Fibroblast of peridontal ligament (primary cell): ENCODE results near the gene TEX53.

Source experiments
- DNase-seq: peaks from one replicate; pipeline ENCODE4 v3.0.0-alpha.2; 2010; ENCODE audit errors: extremely low read depth

Gene TEX53

DNA sequence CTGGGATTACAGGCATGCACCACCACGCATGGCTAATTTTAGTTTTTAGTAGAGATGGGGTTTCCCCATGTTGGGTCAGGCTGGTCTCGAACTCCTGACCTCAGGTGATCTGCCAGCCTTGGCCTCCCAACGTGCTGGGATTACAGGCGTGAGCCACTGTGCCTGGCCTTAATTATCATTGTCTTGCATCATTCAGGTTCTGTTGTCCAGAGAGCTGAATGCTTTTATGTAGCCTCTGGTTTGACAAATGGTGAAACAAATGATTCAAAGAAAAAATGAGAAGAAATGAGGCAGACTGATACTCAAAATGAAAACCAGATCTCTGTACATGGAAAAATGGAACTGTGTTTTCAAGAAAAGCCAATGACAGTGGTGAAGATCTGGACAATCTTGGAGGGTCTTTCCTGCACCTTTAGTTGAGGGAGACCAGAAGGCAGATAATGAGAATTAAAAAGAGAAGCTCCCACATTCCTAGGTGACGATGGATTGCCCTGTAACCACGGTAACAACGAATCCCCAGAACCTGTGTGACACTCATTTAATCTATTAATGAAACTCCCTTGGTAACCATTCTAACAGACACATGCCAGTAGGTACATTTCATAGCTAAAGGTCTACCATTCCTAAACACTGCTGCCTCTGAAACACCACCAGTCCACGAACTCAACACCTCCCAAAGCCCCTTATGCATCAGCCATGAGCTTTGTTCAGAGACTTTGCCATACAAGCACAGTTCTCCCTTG lies 22.8 kb upstream of the TEX53 start:
- DNase-seq = no peak

DNA sequence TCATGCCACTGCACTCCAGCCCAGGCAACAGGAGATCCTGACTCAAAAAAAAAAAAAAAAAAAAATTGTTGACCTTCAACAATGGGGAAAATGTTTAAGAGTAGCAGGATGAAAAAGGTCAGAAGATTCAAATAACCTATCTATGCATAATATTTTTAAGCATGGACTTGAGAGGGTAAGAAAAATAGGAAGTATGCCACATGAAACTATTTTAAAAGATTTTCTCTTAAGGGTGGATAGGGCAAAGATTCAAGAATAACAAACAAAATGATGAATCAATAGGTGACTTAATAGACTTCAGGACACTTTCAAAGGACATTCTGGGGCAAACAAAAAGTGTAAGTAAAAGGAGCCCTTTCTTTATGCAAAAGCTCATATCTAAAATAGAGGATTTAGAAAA lies 21.2 kb upstream of the TEX53 start:
- DNase-seq = no peak

DNA sequence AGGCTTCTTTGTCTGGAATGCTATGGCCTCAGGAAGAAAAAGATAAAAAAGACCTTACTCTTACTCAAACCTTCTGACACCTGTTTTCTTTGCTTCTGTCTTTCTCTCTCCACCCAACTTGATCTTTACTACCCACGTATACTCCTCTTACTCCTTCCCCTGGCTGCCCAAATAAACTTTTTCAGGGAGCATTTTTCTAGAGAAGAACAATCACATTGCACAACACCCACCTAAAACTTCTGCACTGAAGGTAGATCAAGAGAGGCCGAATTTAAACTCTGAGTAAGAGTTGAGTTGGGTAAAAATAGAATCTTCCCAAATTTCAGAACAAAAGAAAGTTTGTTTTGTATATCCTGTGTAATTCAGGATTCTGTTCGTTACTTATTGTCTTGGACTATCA lies 20.5 kb upstream of the TEX53 start:
- no peak for DNase-seq

DNA sequence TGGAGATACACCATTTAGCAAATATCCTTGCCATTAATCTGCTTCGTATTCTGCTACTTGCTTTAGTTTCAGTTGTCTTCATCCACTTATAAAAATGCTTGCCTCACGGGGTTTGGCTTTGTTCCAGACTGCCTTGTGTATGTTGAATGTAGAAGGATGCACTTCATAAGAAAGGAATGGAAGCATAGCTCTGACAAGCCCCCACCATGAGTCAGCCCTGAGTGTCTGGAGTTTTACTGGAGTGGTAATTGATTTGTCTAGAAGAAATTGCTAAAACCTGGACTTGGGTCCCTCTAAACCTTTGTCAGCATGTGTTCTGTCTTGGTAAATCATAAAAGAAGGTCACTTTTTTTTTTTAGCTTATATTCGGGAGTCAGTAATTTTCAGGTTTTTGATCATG lies 19.8 kb upstream of the TEX53 start:
- DNase-seq = peak; percentile 100

DNA sequence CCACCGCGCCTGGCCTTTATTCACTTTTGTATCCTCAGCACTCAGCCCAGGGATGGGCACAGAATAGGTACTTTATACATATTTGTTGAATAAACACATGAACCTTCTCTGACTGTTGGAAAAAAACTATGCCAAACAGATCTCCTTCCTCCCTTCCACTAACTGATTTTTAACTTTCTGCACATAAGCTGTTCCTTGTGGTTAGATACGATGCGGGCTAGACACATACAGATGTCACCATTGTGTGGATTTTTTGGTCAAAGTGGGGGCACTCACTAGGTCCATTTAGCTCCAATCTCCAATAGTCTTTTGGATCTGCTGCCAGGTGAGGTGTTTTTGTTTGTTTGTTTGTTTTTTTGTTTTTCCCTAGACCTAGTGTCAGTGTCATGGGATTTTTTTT lies 19.3 kb upstream of the TEX53 start:
- no peak for DNase-seq

DNA sequence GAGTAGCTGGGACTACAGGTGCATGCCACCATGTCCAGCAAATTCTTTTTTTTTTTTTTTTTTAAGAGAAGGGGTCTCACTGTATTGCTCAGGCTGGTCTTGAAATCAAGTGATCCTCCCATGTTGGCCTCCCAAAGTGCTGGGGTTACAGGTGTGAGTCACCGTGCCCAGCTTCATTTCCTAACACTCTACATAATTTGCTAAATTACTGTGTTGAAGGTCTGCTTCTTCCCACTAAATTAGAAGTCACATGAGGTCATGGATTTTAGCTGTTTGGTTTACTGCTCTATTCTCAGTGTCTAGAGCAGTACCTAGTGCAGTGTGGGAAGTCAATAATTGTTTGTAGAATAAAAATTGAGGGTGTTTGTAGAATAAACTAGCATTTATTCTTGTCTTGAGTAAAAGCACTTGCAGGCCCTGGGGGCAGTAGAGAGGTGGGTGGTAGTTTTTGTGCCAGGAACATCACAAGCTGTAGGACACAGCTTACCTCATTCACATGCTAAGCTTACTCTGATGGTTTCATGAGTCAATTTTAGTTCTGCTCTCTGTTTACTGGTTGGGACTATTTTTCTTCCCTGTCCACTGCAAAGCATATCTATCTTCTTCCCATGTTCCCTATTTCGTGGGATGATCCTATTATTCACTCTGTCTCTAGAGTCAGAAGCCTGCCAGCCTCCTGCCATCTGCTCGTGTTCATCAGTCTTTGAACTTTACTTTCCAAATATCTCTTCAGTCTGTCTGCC lies 17.4 kb upstream of the TEX53 start:
- DNase-seq = no peak

DNA sequence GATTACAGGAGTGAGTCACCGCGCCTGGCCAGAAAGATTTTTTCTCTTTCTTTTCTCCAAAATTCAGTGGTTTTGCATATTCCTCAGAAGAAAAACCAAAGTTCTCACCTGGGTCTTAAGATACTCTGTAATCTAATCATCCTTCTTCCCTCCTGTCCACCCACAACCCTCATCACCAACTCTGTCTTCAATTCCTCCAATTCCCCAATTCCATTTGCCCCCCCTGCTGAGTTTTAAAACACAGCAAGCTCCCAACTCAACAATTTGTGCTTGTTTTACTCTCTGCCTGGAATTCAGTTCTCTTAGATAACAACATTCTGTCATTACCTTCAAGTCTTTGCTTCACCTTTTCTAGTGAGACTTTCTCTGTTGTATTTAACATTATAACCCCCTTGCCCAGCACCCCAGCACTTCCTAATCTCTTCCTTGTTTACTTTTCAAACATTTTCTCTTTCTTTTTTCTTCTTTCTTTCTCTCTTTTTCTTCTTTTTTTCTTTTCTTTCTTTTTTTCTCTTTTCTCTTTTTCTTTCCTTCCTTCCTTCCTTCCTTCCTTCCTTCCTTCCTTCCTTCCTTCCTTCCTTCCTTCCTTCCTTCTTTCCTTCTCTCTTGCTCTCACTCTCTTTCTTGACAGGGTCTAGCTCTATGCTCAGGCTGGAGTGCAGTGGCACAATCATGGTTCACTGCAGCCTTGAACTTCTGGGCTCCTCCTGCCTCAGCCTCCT lies 16.6 kb upstream of the TEX53 start:
- DNase-seq = no peak

DNA sequence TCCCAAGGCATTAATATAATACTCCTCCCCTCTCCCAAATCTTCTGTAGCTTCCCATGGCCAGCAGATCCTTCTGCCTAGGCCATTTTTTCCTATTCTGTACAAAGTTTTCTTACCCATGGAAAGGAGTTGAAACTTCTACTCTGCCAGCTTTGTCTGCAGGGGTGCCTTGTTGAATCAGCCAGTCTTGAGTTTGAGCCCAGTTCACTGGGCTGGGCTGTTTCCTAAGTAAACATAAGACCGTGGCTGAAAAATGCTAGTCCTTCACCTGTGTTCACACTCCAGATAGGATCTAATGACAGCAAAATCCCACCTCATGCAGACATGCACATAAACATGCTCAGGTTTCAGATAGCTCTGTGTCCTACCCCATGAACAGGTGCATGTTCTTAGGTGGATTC lies 14.0 kb upstream of the TEX53 start:
- no peak for DNase-seq

DNA sequence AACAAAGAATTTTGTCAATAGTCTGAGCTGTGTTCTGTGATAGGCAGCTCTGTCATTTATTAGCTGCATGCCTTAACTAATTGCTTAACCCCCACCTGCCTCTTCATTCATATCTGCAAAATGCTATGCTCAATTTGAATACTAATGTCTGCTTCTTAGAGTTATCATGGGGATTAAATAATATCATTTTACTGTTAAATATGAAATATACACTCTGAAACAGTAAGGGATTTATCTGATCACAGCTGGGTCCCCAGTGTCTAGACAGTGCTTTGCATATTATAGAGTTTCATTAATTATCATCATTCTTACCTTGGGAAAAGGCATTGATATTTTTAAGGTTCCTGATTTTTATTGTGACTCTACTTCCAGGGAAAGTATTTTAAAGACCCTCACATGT lies 12.4 kb upstream of the TEX53 start:
- DNase-seq = no peak

DNA sequence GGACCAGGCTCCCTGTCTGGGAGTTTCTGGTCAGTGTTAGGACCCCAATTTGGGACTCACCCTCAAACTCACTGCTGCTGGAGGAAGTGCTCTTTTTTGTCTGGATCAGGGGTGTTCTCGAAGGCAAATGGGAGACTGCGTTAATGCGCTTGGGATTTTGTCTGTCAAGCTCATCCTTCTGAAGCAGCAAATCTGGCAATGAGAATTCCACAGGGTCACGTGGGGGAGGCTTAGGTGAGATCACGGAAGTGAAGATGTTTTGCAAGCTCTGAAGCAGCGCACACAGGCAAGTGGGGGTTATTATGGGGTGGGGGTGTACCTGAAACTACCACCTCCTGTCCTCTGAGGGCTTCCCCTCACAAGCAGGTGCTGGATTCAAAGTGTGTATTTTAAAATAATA lies 10.5 kb upstream of the TEX53 start:
- DNase-seq = no peak

DNA sequence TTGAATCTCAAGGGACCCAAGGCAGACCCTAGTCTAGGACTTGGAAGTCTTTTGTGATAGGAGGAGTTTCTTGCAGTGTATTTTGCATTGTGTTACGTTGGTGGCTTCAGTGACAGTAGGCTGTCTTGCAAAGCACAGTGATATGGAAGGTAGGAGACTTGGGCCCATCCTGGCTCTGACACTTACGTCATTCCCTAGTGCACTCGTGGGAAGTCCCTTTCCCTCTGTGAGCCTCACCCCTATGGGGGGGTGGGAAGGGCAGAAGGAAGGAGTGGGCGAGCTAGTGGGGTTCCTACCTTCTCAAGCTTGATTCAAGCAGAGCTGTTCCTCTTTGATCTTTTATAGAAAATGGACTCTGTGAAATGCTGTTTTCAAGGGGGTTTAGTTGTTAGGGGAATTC lies 9.2 kb upstream of the TEX53 start:
- DNase-seq = no peak

DNA sequence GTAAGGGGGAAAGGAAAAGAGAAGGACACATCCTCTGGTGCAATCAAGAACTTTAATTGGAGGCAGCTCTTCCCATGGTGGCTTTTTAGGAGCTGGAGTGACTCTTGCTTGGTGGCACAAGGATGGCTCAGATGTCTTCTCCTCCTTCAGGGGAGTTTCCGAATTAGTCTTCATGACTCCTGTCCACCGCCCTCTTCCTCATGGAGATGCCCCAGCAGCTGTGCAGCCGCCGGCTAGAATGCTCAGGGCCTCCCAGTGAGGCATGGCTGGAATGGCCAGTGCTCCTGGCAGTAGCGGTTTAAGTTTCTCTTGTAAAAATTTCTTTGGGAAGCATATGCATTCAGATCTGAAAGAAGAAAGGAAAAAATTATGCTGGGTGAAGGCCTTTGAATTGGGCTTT lies 8.8 kb upstream of the TEX53 start:
- DNase-seq = no peak

DNA sequence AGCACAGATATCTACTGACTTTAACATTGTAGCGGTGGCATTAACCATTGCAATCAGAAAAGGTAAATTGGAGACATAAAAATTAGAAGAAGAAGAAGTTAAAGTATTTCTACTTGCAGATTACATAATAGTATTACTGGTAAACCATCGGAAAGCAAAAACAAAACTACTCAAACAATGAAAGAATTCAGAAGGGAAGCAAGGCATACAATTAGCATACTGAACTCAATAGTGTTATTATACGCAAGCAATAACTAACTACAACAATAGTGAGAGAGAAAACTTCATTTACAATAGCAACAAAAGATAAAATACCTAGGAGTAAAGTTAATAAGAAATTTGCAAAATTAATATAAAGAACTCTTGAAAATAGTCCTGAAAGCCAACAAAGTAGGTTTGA lies 6.6 kb upstream of the TEX53 start:
- DNase-seq = no peak

DNA sequence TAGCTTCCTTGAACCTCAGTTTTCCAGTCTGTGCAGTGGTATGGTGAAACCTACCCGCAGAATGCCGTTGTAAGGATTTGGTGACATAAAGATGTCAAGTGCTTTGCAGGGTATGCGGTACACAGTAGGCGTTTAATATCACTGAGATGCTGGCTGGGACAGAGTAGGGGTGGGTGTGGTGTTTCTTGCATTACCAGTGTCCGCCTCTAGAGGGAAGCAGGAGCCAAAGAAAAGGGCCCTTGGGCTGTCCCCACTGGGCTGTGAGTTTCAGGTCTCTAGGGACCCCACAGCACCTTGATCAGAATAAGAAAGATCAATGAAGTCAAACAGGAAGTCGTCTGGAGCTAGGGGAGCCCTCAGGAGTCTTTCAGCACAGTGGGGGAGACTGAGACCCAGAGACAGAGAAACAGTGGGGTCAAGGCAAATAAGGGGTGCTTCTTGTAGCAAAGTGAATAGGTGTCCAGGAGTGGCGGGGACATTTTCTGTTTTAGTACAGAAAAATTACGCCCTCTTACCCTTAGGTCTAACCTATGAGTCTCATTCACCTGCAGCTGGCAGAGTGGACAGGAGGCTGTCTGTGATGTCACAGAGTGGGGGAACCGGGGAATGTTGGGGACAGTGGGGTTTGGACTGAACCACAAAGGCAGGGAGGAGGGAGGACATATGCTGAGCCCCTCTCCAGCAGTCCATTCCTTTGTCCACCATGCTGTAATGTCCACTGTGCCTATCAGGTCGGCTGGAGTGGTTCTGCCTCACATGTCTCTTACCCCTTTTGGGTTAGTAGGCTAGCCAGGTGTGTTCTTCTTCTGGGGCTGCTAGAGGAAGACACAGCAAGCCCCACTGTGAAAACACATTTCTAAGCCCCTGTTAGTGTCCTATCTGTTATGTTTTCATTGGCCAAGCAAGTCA lies 4.7 kb upstream of the TEX53 start:
- DNase-seq = peak; percentile 47

DNA sequence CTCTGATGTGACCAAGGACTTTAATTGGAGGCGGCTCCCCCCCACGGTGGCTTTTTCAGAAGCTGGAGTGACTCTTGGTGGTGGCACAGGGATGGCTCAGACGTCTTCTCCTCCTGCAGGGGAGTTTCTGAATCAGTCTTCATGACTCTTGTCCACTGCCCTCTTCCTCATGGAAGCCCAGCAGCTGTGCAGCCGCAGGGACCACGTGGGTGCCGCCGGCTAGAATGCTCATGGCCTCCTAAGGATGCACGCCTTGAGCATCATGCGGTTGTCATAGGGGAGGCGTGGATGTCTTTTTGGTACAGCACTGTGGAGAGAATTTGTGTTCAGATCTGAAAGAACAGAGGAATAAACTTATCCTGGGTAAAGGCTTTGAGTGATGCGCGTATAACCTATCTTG lies 1.3 kb downstream of the TEX53 start:
- no peak for DNase-seq

DNA sequence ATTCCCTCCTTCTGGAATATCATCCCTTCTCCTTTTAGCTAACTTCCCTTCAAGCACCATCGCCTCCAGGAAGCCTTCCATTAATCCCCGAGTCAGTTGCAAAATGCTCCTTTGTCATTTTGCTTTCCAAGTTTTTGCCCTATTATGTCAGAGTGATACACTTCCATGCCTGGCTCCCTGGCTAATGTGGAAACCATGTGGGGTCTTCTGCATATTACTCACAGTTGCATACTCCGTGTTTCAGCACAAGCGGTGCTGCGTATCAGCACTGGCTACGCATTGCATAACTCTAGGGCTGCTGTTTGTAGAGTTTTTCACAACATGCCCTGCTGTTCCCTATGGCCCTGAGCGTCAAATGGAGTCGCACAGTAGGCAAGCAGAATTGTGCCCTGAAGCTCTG lies 1.9 kb downstream of the TEX53 start:
- peak; percentile 66 for DNase-seq

DNA sequence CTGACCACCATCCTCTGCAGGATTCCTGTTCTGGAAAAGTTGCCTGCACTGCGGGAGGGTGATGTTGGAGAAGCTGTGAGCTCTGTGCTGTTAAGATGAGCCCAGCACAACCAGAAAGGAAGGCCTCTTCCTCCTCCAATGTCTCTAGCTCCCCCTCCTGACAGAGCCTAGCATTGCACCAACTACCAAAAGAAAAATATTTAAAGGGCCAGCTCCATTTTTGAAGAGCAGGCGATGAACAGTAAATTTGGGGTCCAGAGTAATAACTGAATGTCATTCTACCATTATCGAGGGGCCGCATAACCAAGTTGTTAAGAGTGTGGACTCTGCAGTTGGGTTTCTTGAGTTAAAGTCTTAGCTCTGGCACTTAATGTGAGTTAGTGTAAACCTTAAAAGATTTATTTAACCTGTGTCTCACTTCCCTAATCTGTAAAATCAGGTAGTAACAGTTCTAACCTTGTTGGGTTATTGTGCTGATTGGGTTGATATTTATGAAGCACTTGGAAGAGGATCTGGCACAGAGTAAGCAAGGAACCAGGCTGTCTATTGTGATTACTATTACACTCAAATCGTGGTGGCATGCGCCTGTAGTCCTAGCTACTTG lies 3.9 kb downstream of the TEX53 start:
- DNase-seq = peak; percentile 86

DNA sequence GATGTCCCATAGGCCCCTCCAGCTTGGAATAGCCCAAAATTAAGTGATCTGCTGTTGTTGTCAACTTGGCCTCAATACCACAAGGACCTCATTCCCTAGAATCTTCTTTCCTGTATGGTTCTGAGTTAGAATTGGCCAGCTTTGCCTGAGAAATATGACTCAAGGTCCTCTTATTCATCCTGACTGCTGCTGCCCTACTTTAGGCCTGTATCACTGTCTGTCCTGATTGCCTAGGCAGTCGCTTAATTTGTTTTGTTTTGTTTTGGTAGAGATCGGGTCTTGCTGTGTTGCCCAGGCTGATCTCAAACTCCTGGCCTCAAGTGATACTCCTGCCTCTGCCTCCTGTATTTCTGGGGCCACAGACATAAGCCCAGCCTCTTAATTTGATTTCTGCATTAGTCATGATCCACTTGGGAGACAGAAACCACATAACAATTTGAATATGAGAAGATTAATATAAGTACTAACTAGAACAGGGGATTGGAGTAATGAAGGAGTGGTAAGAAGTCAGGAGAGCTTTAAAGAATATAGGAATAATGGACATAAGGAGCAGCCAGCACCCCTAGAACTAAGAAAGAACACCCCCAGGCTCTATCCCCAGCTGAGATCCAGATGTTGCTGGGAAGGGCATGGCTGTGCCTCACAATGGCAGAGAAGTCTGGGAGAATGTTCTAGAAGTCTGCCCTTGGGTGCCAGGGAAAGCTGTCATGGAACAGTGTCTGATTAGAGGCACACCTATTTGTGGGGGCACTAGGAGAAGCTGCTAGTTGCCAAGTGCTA lies 4.6 kb downstream of the TEX53 start:
- peak; percentile 51 for DNase-seq

DNA sequence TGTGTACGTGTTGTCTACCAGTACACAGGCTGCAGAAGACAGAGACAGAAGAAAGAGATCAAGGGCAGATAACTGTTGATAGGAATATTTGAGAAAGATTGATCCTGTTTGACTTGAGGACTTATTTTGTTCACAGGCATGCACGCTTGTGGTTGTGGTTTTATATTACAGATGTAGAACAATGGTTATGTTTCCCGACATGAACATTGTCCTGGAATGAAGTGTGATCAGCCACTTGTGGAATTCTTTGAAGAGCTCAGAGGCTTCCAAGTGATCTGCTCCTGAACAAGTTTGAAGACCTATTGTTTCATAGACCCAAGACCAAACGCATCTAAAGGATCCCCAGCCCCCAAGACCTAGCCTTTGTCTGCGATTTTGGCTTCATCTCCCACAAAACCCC lies 13.7 kb downstream of the TEX53 start:
- no peak for DNase-seq

DNA sequence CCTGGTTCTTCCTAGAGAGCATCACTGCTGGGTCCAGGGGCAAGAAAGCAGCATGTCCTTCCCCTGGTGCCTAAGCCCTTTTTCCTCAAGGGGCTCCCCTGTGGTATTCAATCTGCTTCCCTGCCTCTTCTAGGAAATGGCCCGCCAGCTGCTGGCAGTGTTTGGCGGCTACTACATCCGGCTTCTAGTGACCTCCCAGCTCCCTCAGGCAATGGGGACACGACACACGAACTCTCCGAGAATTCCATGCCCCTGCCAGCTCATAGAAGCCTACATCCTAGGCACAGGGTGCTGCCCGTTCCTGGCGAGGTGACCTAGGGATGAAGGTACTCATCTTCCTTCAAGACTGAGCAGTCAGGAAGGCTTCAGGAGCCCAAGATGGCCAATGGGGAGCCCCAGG lies 14.6 kb downstream of the TEX53 start:
- DNase-seq = no peak

DNA sequence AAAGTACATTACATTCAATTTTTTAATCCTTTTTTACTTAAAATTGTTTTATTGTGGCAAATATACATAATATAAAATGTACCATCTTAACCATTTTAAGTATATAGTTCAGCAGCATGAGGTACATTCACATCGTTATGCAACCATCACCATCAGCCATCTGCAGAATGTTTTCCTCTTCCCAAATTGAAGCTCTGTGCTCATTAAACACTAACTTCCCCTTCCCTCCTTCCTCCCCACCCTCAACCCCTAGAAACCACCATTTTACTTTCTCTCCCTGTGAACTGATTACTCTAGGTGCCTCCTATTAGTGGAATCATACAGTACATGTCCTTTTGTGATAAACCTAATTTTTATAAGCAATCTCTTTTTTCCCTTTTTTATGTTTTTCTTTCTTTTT lies 15.6 kb downstream of the TEX53 start:
- DNase-seq = no peak
